IPS DF 6.9 (cell line): ENCODE measurements around the gene PERCC1.

Source experiments
- DNase-seq: peaks from one replicate; pipeline ENCODE4 v3.0.0-alpha.2; 2013; ENCODE audit warnings: low read depth, low spot score
- H3K27ac ChIP-seq: one replicate; pipeline ENCODE4 v1.5.1; 2013; ENCODE audit warnings: low read length, control low read depth
- H3K27me3 ChIP-seq: 2 replicates; pipeline ENCODE4 v1.6.1; 2013; ENCODE audit warnings: mild to moderate bottlenecking, low read length; ENCODE audit not compliant: control insufficient read depth, insufficient read depth
- H3K36me3 ChIP-seq: 2 replicates; pipeline ENCODE4 v1.6.1; 2013; ENCODE audit warnings: low read length; ENCODE audit not compliant: control insufficient read depth, insufficient read depth
- H3K4me1 ChIP-seq: 2 replicates; pipeline ENCODE4 v1.6.1; 2013; ENCODE audit warnings: low read length; ENCODE audit not compliant: control insufficient read depth, insufficient read depth
- H3K4me3 ChIP-seq: 2 replicates; pipeline ENCODE4 v1.5.1; 2013; ENCODE audit warnings: mild to moderate bottlenecking, low read length
- H3K9me3 ChIP-seq: 2 replicates; pipeline ENCODE4 v1.6.1; 2013; ENCODE audit warnings: low read length, inconsistent platforms; ENCODE audit not compliant: control insufficient read depth, insufficient read depth
- WGBS: extraction: QIAGEN DNeasy Blood & Tissue Kit; methylation state at CpG from one replicate; pipeline ENCODE4 v1.1.7; 2013; ENCODE audit warnings: mixed read lengths, missing lambda C conversion rate; ENCODE audit not compliant: insufficient read length, insufficient coverage; 5-methylcytosine and 5-hydroxymethylcytosine counted together

PERCC1 gene

GRCh38 chr16:1430759-1431496 is at the start of gene PERCC1:
TSS of gene PERCC1 (plus strand) at chr16:1431078. CDS start at chr16:1432594, 1,516 bp downstream.
- Histone ChIP-seq H3K36me3 (no peaks in the 10 kb centered on the region; the same call in 1 of the 2 replicates), H3K4me1 (peaks cover 1% of the 10 kb centered on the region; the same call in 1 of the 2 replicates), H3K27ac (no peak within 1 kb of the TSS), H3K4me3 (no peak within 1 kb of the TSS), H3K9me3 (no peaks in the 10 kb centered on the region), H3K27me3 (no peaks in the 10 kb centered on the region)
- DNase-seq, result no peak
- WGBS, result no CpG with 5 or more reads among the region's 35 CpGs

GRCh38 chr16:1381612-1382406 is 49.1 kb upstream of the PERCC1 start:
- DNase-seq, result no peak
- no CpG with 5 or more reads among the region's 9 CpGs for WGBS
- Histone ChIP-seq H3K27me3 (no peaks in the 10 kb centered on the region), H3K36me3 (no peaks in the 10 kb centered on the region), H3K4me3 (no peak overlapping the region), H3K4me1 (no peaks in the 10 kb centered on the region; the same call in none of the 2 replicates), H3K27ac (no peak overlapping the region), H3K9me3 (no peaks in the 10 kb centered on the region)

- WGBS, result no CpG with 5 or more reads among the region's 18 CpGs
- Histone ChIP-seq H3K9me3 (no peaks in the 10 kb centered on the region), H3K4me1 (no peaks in the 10 kb centered on the region; the same call in 1 of the 2 replicates), H3K36me3 (no peaks in the 10 kb centered on the region), H3K27me3 (no peaks in the 10 kb centered on the region), H3K27ac (no peak overlapping the region), H3K4me3 (no peak overlapping the region)
- no peak for DNase-seq
These were observed 47.3 kb upstream of the PERCC1 start for GRCh38 chr16:1383556-1383955.

DNA sequence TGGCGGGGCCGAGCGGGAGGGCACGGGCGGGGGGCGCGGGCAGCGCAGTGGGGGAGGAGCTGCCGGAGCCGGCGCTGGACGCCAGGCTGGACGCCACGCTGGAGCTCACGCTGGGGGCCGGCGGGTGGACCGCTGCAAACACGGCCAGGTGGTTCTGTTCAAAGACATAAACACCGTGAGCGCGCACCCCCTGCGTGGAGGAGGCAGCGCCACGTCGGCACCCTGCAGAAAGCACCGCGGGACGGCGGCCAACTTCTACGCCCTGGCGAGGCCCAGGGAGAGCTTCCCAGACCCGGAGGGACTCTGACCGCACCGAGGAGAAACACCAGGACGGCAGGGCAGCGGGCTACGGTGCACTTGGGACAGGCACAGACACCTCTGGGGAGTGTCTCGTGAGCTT is 45.6 kb upstream of the PERCC1 start:
- H3K4me3 ChIP-seq, result no peak overlapping the region
- no peaks in the 10 kb centered on the region for H3K36me3 ChIP-seq
- H3K27ac ChIP-seq, result no peak overlapping the region
- no CpG with 5 or more reads among the region's 39 CpGs for WGBS
- DNase-seq, result no peak
- H3K27me3 ChIP-seq, result no peaks in the 10 kb centered on the region
- H3K9me3 ChIP-seq, result no peaks in the 10 kb centered on the region
- H3K4me1 ChIP-seq, result no peaks in the 10 kb centered on the region

DNA sequence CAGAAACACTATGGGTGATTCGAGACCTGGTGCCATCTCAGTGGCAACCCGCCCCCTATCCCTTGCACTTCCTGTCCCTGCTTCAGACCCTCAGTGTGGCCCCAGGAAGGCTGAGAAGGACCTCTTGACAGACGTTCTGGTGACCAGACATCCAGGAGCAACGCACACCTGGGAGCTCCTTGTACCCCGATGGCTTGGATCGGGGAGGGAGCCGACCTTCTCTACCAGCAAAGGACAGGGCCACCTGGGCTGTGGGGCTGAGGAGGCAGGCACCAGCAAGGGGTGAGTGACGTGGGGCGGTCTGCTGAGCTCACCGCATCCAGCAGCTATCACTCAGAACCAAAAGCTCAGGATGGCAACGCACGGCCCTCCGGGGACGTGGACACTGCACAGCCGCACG is 43.5 kb upstream of the PERCC1 start:
- Histone ChIP-seq H3K9me3 (no peaks in the 10 kb centered on the region), H3K27ac (no peak overlapping the region), H3K36me3 (no peaks in the 10 kb centered on the region), H3K4me3 (no peak overlapping the region), H3K4me1 (no peaks in the 10 kb centered on the region), H3K27me3 (no peaks in the 10 kb centered on the region)
- no CpG with 5 or more reads among the region's 16 CpGs for WGBS
- DNase-seq, result no peak

GRCh38 chr16:1389762-1390161 is 41.1 kb upstream of the PERCC1 start:
- Histone ChIP-seq H3K27ac (no peak overlapping the region), H3K36me3 (peaks cover 6% of the 10 kb centered on the region)
- no CpG with 5 or more reads among the region's 7 CpGs for WGBS

GRCh38 chr16:1390239-1390779 is 40.6 kb upstream of the PERCC1 start:
- peaks cover 6% of the 10 kb centered on the region for H3K36me3 ChIP-seq
- no peak for DNase-seq
- H3K27ac ChIP-seq, result no peak overlapping the region
- no peak overlapping the region for H3K4me3 ChIP-seq
- H3K27me3 ChIP-seq, result no peaks in the 10 kb centered on the region
- no CpG with 5 or more reads among the region's 28 CpGs for WGBS
- H3K4me1 ChIP-seq, result no peaks in the 10 kb centered on the region
- no peaks in the 10 kb centered on the region for H3K9me3 ChIP-seq

More at GRCh38 chr16:1389762-1390161, 41.1 kb upstream of the PERCC1 start:
- H3K27me3 ChIP-seq, result no peaks in the 10 kb centered on the region
- H3K4me3 ChIP-seq, result no peak overlapping the region
- no peaks in the 10 kb centered on the region for H3K4me1 ChIP-seq
- no peak for DNase-seq
- no peaks in the 10 kb centered on the region for H3K9me3 ChIP-seq

GRCh38 chr16:1392826-1393225 is 38.1 kb upstream of the PERCC1 start:
- Histone ChIP-seq H3K27me3 (no peaks in the 10 kb centered on the region), H3K36me3 (peaks cover 6% of the 10 kb centered on the region), H3K27ac (no peak overlapping the region), H3K4me3 (no peak overlapping the region), H3K9me3 (no peaks in the 10 kb centered on the region), H3K4me1 (no peaks in the 10 kb centered on the region)
- no CpG with 5 or more reads among the region's 17 CpGs for WGBS
- DNase-seq, result no peak

- WGBS, result no CpG with 5 or more reads among the region's 21 CpGs
- H3K4me3 ChIP-seq, result no peak overlapping the region
- H3K4me1 ChIP-seq, result no peaks in the 10 kb centered on the region
- H3K36me3 ChIP-seq, result peaks cover 6% of the 10 kb centered on the region
- no peak for DNase-seq
- no peak overlapping the region for H3K27ac ChIP-seq
- H3K9me3 ChIP-seq, result no peaks in the 10 kb centered on the region
- no peaks in the 10 kb centered on the region for H3K27me3 ChIP-seq
These were observed 37.2 kb upstream of the PERCC1 start for GRCh38 chr16:1393613-1394176.

- DNase-seq, result no peak
- WGBS, result no CpG with 5 or more reads among the region's 19 CpGs
- H3K4me3 ChIP-seq, result no peak overlapping the region
- H3K9me3 ChIP-seq, result no peaks in the 10 kb centered on the region
- H3K27ac ChIP-seq, result no peak overlapping the region
- H3K27me3 ChIP-seq, result no peaks in the 10 kb centered on the region
- H3K4me1 ChIP-seq, result no peaks in the 10 kb centered on the region
- peaks cover 13% of the 10 kb centered on the region for H3K36me3 ChIP-seq
These were observed 36.4 kb upstream of the PERCC1 start for GRCh38 chr16:1394367-1394951.
